Immature natural killer cell (primary cell): ENCODE measurements around the gene ATL1. TPM values are rescaled to one million over a fixed set of nuclear protein-coding genes. Genes with fewer than 3 reads are reported as not detected.
"Not testable (repeated sequence)": the region's sequence is repeated elsewhere in the genome, so short reads cannot be mapped to it uniquely, and the experiment has no call there.

Experiments
- DNase-seq, 3 donors: peaks; one replicate each; pipeline ENCODE4 v3.0.0; 2022; ENCODE audit warnings: mixed read lengths in 1 of 3
- H3K27ac Mint-ChIP-seq, 6 donors: one replicate each; pipeline ENCODE4 v1.8.0; 2020; ENCODE audit warnings: mixed read lengths in 6 of 6, mild to moderate bottlenecking in 5 of 6, inconsistent platforms in 4 of 6, moderate library complexity in 3 of 6
- H3K27me3 Mint-ChIP-seq, 3 donors: one replicate each; pipeline ENCODE4 v1.8.0; 2020 to 2021; ENCODE audit warnings: low read depth in 3 of 3, mild to moderate bottlenecking in 3 of 3, mixed read lengths in 3 of 3, moderate library complexity in 3 of 3, inconsistent platforms in 1 of 3
- H3K36me3 Mint-ChIP-seq, 3 donors: one replicate each; pipeline ENCODE4 v1.8.0; 2020; ENCODE audit warnings: mixed read lengths in 3 of 3, inconsistent platforms in 2 of 3, mild to moderate bottlenecking in 2 of 3
- H3K4me1 Mint-ChIP-seq, 2 donors: one replicate each; pipeline ENCODE4 v1.8.0; 2020; ENCODE audit warnings: inconsistent platforms in 2 of 2, mild to moderate bottlenecking in 2 of 2, mixed read lengths in 2 of 2, moderate library complexity in 1 of 2
- H3K4me3 Mint-ChIP-seq, 5 donors: one replicate each; pipeline ENCODE4 v1.8.0; 2020; ENCODE audit warnings: mild to moderate bottlenecking in 5 of 5, mixed read lengths in 5 of 5, inconsistent platforms in 3 of 5, moderate library complexity in 3 of 5
- H3K9me3 Mint-ChIP-seq, 6 donors: one replicate each; pipeline ENCODE4 v1.8.0; 2020; ENCODE audit warnings: mild to moderate bottlenecking in 6 of 6, mixed read lengths in 6 of 6, inconsistent platforms in 4 of 6, moderate library complexity in 3 of 6
- polyA plus RNA-seq, 3 donors: library from polyadenylated mRNA; unstranded; fragments of 300-500 nt; fragmentation: Illumina TruSeq; gene quantifications; one replicate each; pipeline ENCODE4 v1.2.3, GENCODE V29; 2021

ATL1 gene
- polyA plus RNA-seq, 3 donors from 2014 or later, result 1.4 to 3.6 TPM; not detected in 1

GRCh38 chr14:50616275-50616674 lies 56.3 kb downstream of the ATL1 start:
- H3K4me3 Mint-ChIP-seq, result no peak overlapping the region
- no peak for DNase-seq
- H3K36me3 Mint-ChIP-seq, result peaks cover 0 to 4% (median 0%) of the 10 kb centered on the region in 3 donors
- peaks cover 0 to 2% (median 2%) of the 10 kb centered on the region in 3 donors for H3K27me3 Mint-ChIP-seq
- no peaks in the 10 kb centered on the region for H3K9me3 Mint-ChIP-seq
- H3K4me1 Mint-ChIP-seq, result no peaks in the 10 kb centered on the region
- no peak overlapping the region for H3K27ac Mint-ChIP-seq

- Mint-ChIP-seq H3K27ac (no peak overlapping the region), H3K4me1 (no peaks in the 10 kb centered on the region), H3K27me3 (no peaks in the 10 kb centered on the region), H3K36me3 (peaks cover 0 to 4% (median 0%) of the 10 kb centered on the region in 3 donors), H3K9me3 (no peaks in the 10 kb centered on the region), H3K4me3 (no peak overlapping the region)
- peak in 2 of 3 donors; percentile 2 to 6 for DNase-seq
Observed at GRCh38 chr14:50619569-50620141, 59.7 kb downstream of the ATL1 start.

GRCh38 chr14:50620341-50620740 lies 60.4 kb downstream of the ATL1 start:
- no peak overlapping the region for H3K4me3 Mint-ChIP-seq
- no peak overlapping the region for H3K27ac Mint-ChIP-seq
- H3K36me3 Mint-ChIP-seq, result peaks cover 0 to 4% (median 0%) of the 10 kb centered on the region in 3 donors
- H3K27me3 Mint-ChIP-seq, result no peaks in the 10 kb centered on the region
- no peaks in the 10 kb centered on the region for H3K9me3 Mint-ChIP-seq
- no peaks in the 10 kb centered on the region for H3K4me1 Mint-ChIP-seq
- no peak for DNase-seq

GRCh38 chr14:50622978-50623377 lies 63.0 kb downstream of the ATL1 start:
- Mint-ChIP-seq H3K27me3 (no peaks in the 10 kb centered on the region), H3K4me3 (no peak overlapping the region), H3K27ac (no peak overlapping the region), H3K4me1 (no peaks in the 10 kb centered on the region), H3K36me3 (peaks cover 0 to 4% (median 0%) of the 10 kb centered on the region in 3 donors), H3K9me3 (no peaks in the 10 kb centered on the region)
- DNase-seq, result no peak

- H3K27me3 Mint-ChIP-seq, result no peaks in the 10 kb centered on the region
- H3K4me3 Mint-ChIP-seq, result no peak overlapping the region
- H3K36me3 Mint-ChIP-seq, result peaks cover 0 to 4% (median 0%) of the 10 kb centered on the region in 3 donors
- H3K9me3 Mint-ChIP-seq, result no peaks in the 10 kb centered on the region
- no peak for DNase-seq
- H3K4me1 Mint-ChIP-seq, result no peaks in the 10 kb centered on the region
- H3K27ac Mint-ChIP-seq, result no peak overlapping the region
Observed at GRCh38 chr14:50624447-50624846, 64.5 kb downstream of the ATL1 start.

GRCh38 chr14:50624947-50625346 lies 65.0 kb downstream of the ATL1 start:
- H3K27me3 Mint-ChIP-seq, H3K9me3 Mint-ChIP-seq, H3K4me1 Mint-ChIP-seq, DNase-seq, H3K27ac Mint-ChIP-seq, H3K4me3 Mint-ChIP-seq, H3K36me3 Mint-ChIP-seq: not testable (repeated sequence)

GRCh38 chr14:50631408-50631821 lies 71.5 kb downstream of the ATL1 start:
- DNase-seq, result no peak
- Mint-ChIP-seq H3K4me1 (no peaks in the 10 kb centered on the region), H3K27ac (no peak overlapping the region), H3K4me3 (no peak overlapping the region), H3K9me3 (no peaks in the 10 kb centered on the region), H3K27me3 (peaks cover 0 to 2% (median 0%) of the 10 kb centered on the region in 3 donors), H3K36me3 (no peaks in the 10 kb centered on the region)

- H3K9me3 Mint-ChIP-seq, result no peaks in the 10 kb centered on the region
- peaks cover 0 to 2% (median 0%) of the 10 kb centered on the region in 3 donors for H3K27me3 Mint-ChIP-seq
- no peak overlapping the region for H3K4me3 Mint-ChIP-seq
- H3K4me1 Mint-ChIP-seq, result no peaks in the 10 kb centered on the region
- H3K36me3 Mint-ChIP-seq, result no peaks in the 10 kb centered on the region
- H3K27ac Mint-ChIP-seq, result no peak overlapping the region
- no peak for DNase-seq
Observed at GRCh38 chr14:50633954-50634353, 74.0 kb downstream of the ATL1 start.

GRCh38 chr14:50635141-50635540 lies 75.2 kb downstream of the ATL1 start:
- DNase-seq, result no peak
- Mint-ChIP-seq H3K4me1 (no peaks in the 10 kb centered on the region), H3K9me3 (no peaks in the 10 kb centered on the region), H3K36me3 (peaks cover 0 to 6% (median 4%) of the 10 kb centered on the region in 3 donors), H3K27me3 (peaks cover 0 to 2% (median 0%) of the 10 kb centered on the region in 3 donors), H3K4me3 (no peak overlapping the region), H3K27ac (no peak overlapping the region)

GRCh38 chr14:50647282-50647681 lies 87.3 kb downstream of the ATL1 start:
- no peak for DNase-seq
- Mint-ChIP-seq H3K27ac (no peak overlapping the region), H3K4me1 (no peaks in the 10 kb centered on the region), H3K9me3 (no peaks in the 10 kb centered on the region), H3K27me3 (peaks cover 0 to 1% (median 0%) of the 10 kb centered on the region in 3 donors), H3K4me3 (no peak overlapping the region), H3K36me3 (no peaks in the 10 kb centered on the region)

- DNase-seq, result no peak
- Mint-ChIP-seq H3K27me3 (peaks cover 0 to 1% (median 0%) of the 10 kb centered on the region in 3 donors), H3K27ac (no peak overlapping the region), H3K4me3 (no peak overlapping the region), H3K4me1 (no peaks in the 10 kb centered on the region), H3K36me3 (no peaks in the 10 kb centered on the region), H3K9me3 (no peaks in the 10 kb centered on the region)
Observed at GRCh38 chr14:50647753-50648152, 87.8 kb downstream of the ATL1 start.

GRCh38 chr14:50649691-50650090 lies 89.7 kb downstream of the ATL1 start:
- DNase-seq, result no peak
- Mint-ChIP-seq H3K4me1 (no peaks in the 10 kb centered on the region), H3K27me3 (peaks cover 0 to 1% (median 0%) of the 10 kb centered on the region in 3 donors), H3K36me3 (no peaks in the 10 kb centered on the region), H3K27ac (no peak overlapping the region), H3K4me3 (no peak overlapping the region), H3K9me3 (no peaks in the 10 kb centered on the region)

- Mint-ChIP-seq H3K4me1 (peaks cover 8 to 9% of the 10 kb centered on the region in 2 donors), H3K36me3 (peaks cover 0 to 6% (median 0%) of the 10 kb centered on the region in 3 donors), H3K27me3 (peaks cover 0 to 2% (median 0%) of the 10 kb centered on the region in 3 donors), H3K4me3 (no peak overlapping the region), H3K9me3 (no peaks in the 10 kb centered on the region), H3K27ac (no peak overlapping the region)
- no peak for DNase-seq
Observed at GRCh38 chr14:50656776-50657175, 96.8 kb downstream of the ATL1 start.

- peaks cover 0 to 2% (median under 1%) of the 10 kb centered on the region in 3 donors for H3K27me3 Mint-ChIP-seq
- no peaks in the 10 kb centered on the region for H3K9me3 Mint-ChIP-seq
- peaks cover 8 to 9% of the 10 kb centered on the region in 2 donors for H3K4me1 Mint-ChIP-seq
- H3K4me3 Mint-ChIP-seq, result no peak overlapping the region
- H3K36me3 Mint-ChIP-seq, result peaks cover 0 to 6% (median under 1%) of the 10 kb centered on the region in 3 donors
- no peak for DNase-seq
- H3K27ac Mint-ChIP-seq, result no peak overlapping the region
Observed at GRCh38 chr14:50657753-50658152, 97.8 kb downstream of the ATL1 start.

GRCh38 chr14:50658203-50658602 lies 98.3 kb downstream of the ATL1 start:
- Mint-ChIP-seq H3K4me3 (no peak overlapping the region), H3K9me3 (no peaks in the 10 kb centered on the region), H3K36me3 (peaks cover 0 to 9% (median 3%) of the 10 kb centered on the region in 3 donors), H3K4me1 (peaks cover 8 to 9% of the 10 kb centered on the region in 2 donors), H3K27ac (no peak overlapping the region), H3K27me3 (peaks cover 0 to 2% (median 2%) of the 10 kb centered on the region in 3 donors)
- DNase-seq, result no peak
